Ramos (cell line): ENCODE results near the gene SEZ6.

Experiments used
- in situ Hi-C: fragments of 300-500 bp; cut with MboI; formaldehyde crosslinking; loops from one replicate; pipeline ENCODE4 v1.14.3; 2022; ENCODE audit warnings: low sequenced_read_pairs; ENCODE audit not compliant: unreplicated experiment

The SEZ6 gene

GRCh38 chr17:28947639-28948038 lies 58.2 kb downstream of the SEZ6 start:
- in situ Hi-C loops, result loop anchor here (5.0 to 25.0 kb wide), 2 partner anchors 35 to 585 kb away; partner anchors contain the start of genes POLDIP2, SARM1, SEBOX and VTN

- in situ Hi-C loops, result loop anchor here (5.0 to 25.0 kb wide), 2 partner anchors 34 to 584 kb away; partner anchors contain the start of genes POLDIP2, SARM1, SEBOX and VTN
Observed at GRCh38 chr17:28946239-28946638, 59.6 kb downstream of the SEZ6 start.

- in situ Hi-C loops, result loop anchor here (5.0 to 25.0 kb wide), 2 partner anchors 33 to 583 kb away; partner anchors contain the start of genes POLDIP2, SARM1, SEBOX and VTN
Observed at GRCh38 chr17:28944862-28945741, 60.7 kb downstream of the SEZ6 start.

DNA sequence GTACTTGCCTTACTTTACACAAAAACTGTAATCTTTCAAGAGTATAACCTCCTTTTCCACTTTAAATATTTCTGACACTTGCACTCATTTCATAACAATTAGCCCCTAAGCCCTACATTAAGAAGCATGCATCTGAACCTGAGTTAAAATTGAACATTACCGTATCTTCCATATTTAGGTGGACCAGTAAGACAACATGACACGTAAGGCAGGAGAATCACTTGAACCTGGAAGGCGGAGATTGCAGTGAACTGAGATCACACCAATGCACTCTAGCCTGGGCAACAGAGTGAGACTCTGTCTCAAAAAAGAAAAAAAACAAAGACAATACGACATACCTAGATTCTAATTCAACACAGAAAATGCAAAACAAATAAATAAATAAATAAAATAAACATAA lies 61.5 kb downstream of the SEZ6 start:
- in situ Hi-C loops, result loop anchor here (25.0 kb wide), 1 partner anchor 582 kb away; the partner anchor contains the start of genes POLDIP2, SARM1, SEBOX and VTN

DNA sequence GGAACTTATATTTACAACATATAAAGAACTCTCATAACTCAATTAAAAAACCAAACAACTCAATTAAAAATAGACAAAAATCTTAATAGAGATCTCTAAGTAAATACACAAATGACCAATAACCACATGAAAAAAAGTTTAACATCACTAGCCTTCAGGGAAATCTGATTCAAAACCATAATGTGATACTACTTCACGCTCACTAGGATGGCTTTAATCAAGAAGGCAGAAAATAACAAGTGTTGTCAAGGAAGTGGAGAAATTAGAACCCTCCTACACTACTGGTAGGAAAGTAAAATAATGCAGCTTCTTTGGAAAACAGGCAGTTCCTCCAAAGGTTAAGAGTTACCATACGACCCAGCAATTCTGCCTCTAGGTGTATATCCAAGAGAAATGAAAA lies 62.9 kb downstream of the SEZ6 start:
- in situ Hi-C loops, result loop anchor here (25.0 kb wide), 1 partner anchor 581 kb away; the partner anchor contains the start of genes POLDIP2, SARM1, SEBOX and VTN

- in situ Hi-C loops, result loop anchor here (25.0 kb wide), 1 partner anchor 579 kb away; the partner anchor contains the start of genes POLDIP2, SARM1, SEBOX and VTN
Observed at GRCh38 chr17:28941251-28941650, 64.6 kb downstream of the SEZ6 start.

- in situ Hi-C loops, result loop anchor here (25.0 kb wide), 1 partner anchor 578 kb away; the partner anchor contains the start of genes POLDIP2, SARM1, SEBOX and VTN
Observed at GRCh38 chr17:28940675-28941074, 65.2 kb downstream of the SEZ6 start.

DNA sequence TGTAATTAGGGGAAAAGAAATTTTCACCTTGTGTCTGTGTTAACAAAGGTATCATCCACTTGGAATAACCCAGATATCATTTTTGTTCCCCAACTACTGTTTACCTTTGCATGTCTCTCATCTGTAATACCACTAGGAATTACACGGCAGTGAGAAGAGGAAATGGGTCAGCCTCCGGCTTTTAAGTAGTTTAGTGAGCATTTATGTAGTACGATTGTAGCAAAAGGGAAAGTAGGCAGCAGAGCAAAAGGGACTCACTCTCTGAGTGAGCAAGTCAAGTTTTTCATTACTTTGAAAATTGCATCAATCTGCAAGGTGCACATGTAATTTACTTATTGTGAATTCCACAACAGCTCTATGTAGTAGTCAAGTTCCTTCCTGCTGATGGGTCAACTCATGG lies 65.7 kb downstream of the SEZ6 start:
- in situ Hi-C loops, result loop anchor here (25.0 kb wide), 1 partner anchor 578 kb away; the partner anchor contains the start of genes POLDIP2, SARM1, SEBOX and VTN

GRCh38 chr17:28938552-28938951 lies 67.3 kb downstream of the SEZ6 start:
- in situ Hi-C loops, result loop anchor here (25.0 kb wide), 1 partner anchor 576 kb away; the partner anchor contains the start of genes POLDIP2, SARM1, SEBOX and VTN

DNA sequence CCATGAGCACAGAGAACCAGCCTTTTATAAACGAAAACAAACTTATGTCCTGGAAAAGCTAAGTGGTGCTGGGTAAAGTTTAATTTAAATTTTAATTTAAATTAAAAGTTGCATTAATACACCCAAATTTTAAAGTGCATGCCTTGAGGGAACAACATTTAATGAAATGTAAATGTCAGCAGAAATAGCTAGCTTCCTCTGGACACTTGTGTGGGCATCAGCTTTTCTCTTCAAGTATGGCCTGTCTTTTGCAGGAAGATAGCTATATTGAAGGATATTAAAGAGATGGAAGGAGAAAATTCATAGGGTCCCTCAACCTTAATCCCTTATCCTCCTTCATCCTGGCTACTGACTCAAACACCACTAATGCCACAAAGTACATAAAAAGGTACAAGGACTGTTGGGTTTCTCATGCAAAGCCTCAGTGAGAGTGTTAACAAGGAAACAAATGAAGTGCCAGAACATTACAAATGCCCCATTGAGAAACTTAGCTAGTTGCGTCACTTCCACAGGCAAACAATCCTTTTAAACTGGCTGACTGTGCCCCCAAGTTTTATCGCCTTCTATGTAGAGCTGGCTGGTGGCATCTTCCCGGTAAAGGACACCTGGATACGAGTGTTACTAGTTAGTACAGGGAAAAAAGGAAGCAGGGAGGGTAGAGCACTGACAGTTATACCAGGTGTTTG lies 68.6 kb downstream of the SEZ6 start:
- in situ Hi-C loops, result loop anchor here (25.0 kb wide), 1 partner anchor 575 kb away; the partner anchor contains the start of genes POLDIP2, SARM1, SEBOX and VTN

- in situ Hi-C loops, result loop anchor here (25.0 kb wide), 1 partner anchor 574 kb away; the partner anchor contains the start of genes POLDIP2, SARM1, SEBOX and VTN
Observed at GRCh38 chr17:28935744-28936460, 69.9 kb downstream of the SEZ6 start.

- in situ Hi-C loops, result loop anchor here (25.0 kb wide), 1 partner anchor 572 kb away; the partner anchor contains the start of genes POLDIP2, SARM1, SEBOX and VTN
Observed at GRCh38 chr17:28934508-28934907, 71.3 kb downstream of the SEZ6 start.

DNA sequence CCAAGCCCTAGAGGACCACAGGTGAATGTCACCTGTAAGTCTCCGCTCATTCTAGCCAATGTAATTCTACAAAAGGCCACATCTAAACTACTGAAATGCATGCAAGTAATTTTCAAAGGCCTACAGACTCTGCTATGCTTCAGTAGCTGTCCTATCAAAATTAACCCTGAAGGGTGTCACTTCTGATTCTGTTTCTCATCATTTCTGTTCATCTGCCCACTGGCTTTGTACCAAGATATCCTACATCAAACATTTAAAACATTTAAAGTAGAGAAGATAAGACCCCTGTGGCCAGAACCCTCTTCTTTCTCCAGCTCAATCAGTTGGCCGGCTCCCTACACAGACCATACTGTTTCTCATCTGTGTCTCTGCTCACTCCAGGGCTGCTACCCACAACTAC lies 76.0 kb downstream of the SEZ6 start:
- in situ Hi-C loops, result loop anchor here (25.0 kb wide), 1 partner anchor 567 kb away; the partner anchor contains the start of genes POLDIP2, SARM1, SEBOX and VTN

- in situ Hi-C loops, result loop anchor here (25.0 kb wide), 1 partner anchor 566 kb away; the partner anchor contains the start of genes POLDIP2, SARM1, SEBOX and VTN
Observed at GRCh38 chr17:28928061-28928460, 77.8 kb downstream of the SEZ6 start.

- in situ Hi-C loops, result loop anchor here (25.0 kb wide), 1 partner anchor 564 kb away; the partner anchor contains the start of genes POLDIP2, SARM1, SEBOX and VTN
Observed at GRCh38 chr17:28926786-28927185, 79.0 kb downstream of the SEZ6 start.

GRCh38 chr17:28926366-28926765 lies 79.5 kb downstream of the SEZ6 start:
- in situ Hi-C loops, result loop anchor here (25.0 kb wide), 1 partner anchor 564 kb away; the partner anchor contains the start of genes POLDIP2, SARM1, SEBOX and VTN

GRCh38 chr17:28925912-28926365 lies 79.9 kb downstream of the SEZ6 start:
- in situ Hi-C loops, result loop anchor here (25.0 kb wide), 1 partner anchor 564 kb away; the partner anchor contains the start of genes POLDIP2, SARM1, SEBOX and VTN

- in situ Hi-C loops, result no loop called here
Observed at GRCh38 chr17:28920201-28920600, 85.6 kb downstream of the SEZ6 start.

- in situ Hi-C loops, result loop anchor here (5.0 kb wide), 1 partner anchor 161 kb away; no protein-coding TSS in a partner anchor
Observed at GRCh38 chr17:28918295-28918694, 87.5 kb downstream of the SEZ6 start.
